Breast epithelium (tissue), 4 donors: ENCODE data around the gene OXCT1. TPM values are rescaled to one million over a fixed set of nuclear protein-coding genes. Genes with fewer than 3 reads are reported as not detected.

Source experiments
- DNase-seq, 2 donors: peaks; one replicate each; pipeline ENCODE4 v3.0.0-alpha.2; 2019; ENCODE audit warnings: low spot score in 2 of 2
- H3K27ac ChIP-seq, 2 donors: fragments of 200-600 bp; sonication (generic) in 1 of 2; one replicate each; pipeline ENCODE4 v1.5.1; 2016 to 2019; ENCODE audit warnings: mild to moderate bottlenecking in 1 of 2
- H3K27me3 ChIP-seq, 2 donors: fragments of 200-600 bp; sonication (generic) in 1 of 2; one replicate each; pipeline versions ENCODE4 v1.5.1 to v1.6.0; 2017 to 2019; ENCODE audit warnings: control low read depth in 1 of 2, mild to moderate bottlenecking in 1 of 2
- H3K36me3 ChIP-seq: fragments of 200-600 bp; one replicate; pipeline ENCODE4 v1.5.1; 2019
- H3K4me1 ChIP-seq, 2 donors: fragments of 200-600 bp; sonication (generic); one replicate each; pipeline ENCODE4 v1.5.1; 2016 to 2019; ENCODE audit warnings: control low read depth in 1 of 2
- H3K4me3 ChIP-seq, 3 donors: fragments of 200-600 bp; sonication (generic); 1 replicate in 2 of 3; 2 replicates in 1 of 3; pipeline ENCODE4 v1.5.1; 2016 to 2019; ENCODE audit warnings: mild to moderate bottlenecking in 3 of 3, moderate library complexity in 2 of 3
- H3K9me3 ChIP-seq, 2 donors: fragments of 200-600 bp; sonication (generic) in 1 of 2; one replicate each; pipeline ENCODE4 v1.5.1; 2016 to 2019; ENCODE audit warnings: control low read depth in 1 of 2
- CTCF ChIP-seq, 3 donors: fragments of 450-650 bp; IDR thresholded peaks; one replicate each; pipeline ENCODE4 v1.5.1; 2016 to 2017; ENCODE audit warnings: antibody characterized with exemption in 3 of 3, mild to moderate bottlenecking in 3 of 3, moderate library complexity in 3 of 3
- POLR2A ChIP-seq: fragments of 450-650 bp; IDR thresholded peaks from one replicate; pipeline ENCODE4 v1.6.1; 2016; ENCODE audit warnings: antibody characterized with exemption, mild to moderate bottlenecking, moderate library complexity
- POLR2AphosphoS5 ChIP-seq, 3 donors: sonication (generic); formaldehyde crosslinking; IDR thresholded peaks; one replicate each; pipeline ENCODE4 v1.6.1; 2017; ENCODE audit warnings: antibody characterized with exemption in 3 of 3
- intact Hi-C: fragments of 100-400 bp; cut with DNase I; formaldehyde crosslinking; loops from one replicate; pipeline ENCODE4 v1.15.1; 2023; ENCODE audit warnings: low total_unique reads
- total RNA-seq, 3 donors: library from RNA; depleted of rRNA; stranded (reverse); fragments of >200 nt; gene quantifications; one replicate each; pipeline ENCODE4 v1.1.0, GENCODE V29; 2016

The OXCT1 gene
- total RNA-seq, 3 donors from 2014 or later = 19.3 to 49.4 (median 21.8) TPM

DNA sequence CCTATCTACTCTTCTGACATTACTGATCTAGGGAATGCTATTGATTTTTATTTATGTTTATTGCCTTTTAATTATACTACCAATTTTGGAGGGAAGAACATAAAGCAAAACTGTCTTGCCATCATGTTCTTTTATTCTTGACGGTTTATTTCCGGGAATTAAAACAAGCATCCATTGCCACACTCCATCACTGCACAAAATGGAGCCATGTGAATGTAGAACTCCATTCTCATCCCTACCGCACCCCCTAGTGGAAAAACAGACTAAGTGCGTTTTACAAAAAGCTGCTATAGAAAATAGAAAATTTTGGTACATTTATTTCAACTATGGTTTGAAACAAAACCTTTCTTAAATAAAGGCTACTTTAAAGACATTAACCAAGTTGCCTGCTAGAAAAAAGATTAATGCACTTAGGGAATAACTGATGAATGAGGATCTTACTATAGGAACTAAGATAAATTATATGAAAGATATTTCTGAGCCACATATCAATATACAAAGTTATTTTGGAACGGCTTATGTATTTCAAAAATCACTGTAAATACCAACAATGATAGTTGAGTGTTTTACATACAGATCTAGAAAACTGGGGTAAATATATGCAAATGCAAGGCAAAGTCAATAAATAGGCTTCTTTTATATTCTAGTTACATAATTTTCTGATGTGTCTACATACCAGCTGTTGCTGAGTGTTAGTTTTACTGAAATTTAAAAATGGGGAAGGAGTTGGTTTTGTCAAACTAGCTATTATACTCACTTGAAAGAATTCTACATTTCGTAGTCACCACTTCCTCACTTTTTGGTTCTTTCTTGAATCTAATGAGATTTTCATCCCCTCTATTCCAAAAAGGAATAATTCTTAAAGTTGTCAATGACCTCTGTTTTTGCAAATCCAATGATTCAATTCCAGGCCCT is 26.5 kb downstream of the OXCT1 start:
- intact Hi-C loops = no loop called here
- Histone ChIP-seq H3K4me3 (no peak overlapping the region), H3K27me3 (no peaks in the 10 kb centered on the region), H3K9me3 (no peaks in the 10 kb centered on the region), H3K36me3 (no peaks in the 10 kb centered on the region), H3K4me1 (no peaks in the 10 kb centered on the region), H3K27ac (no peak overlapping the region)
- no peak for DNase-seq
- TF ChIP-seq CTCF (IDR thresholded peaks at IDR 0.05) = peak; percentile 57 to 72 (median 67)
- no peak for TF ChIP-seq POLR2AphosphoS5 (IDR thresholded peaks at IDR 0.05)
- TF ChIP-seq POLR2A = no peak

GRCh38 chr5:41842777-41843176 is 27.4 kb downstream of the OXCT1 start:
- H3K4me1 ChIP-seq = no peaks in the 10 kb centered on the region
- intact Hi-C loops = no loop called here
- no peaks in the 10 kb centered on the region for H3K9me3 ChIP-seq
- no peak overlapping the region for H3K4me3 ChIP-seq
- H3K27ac ChIP-seq = no peak overlapping the region
- no peaks in the 10 kb centered on the region for H3K36me3 ChIP-seq
- TF ChIP-seq CTCF (IDR thresholded peaks at IDR 0.05) = no peak
- no peak for DNase-seq
- no peaks in the 10 kb centered on the region for H3K27me3 ChIP-seq

- TF ChIP-seq POLR2A (no peak), POLR2AphosphoS5 (IDR thresholded peaks at IDR 0.05) (no peak), CTCF (IDR thresholded peaks at IDR 0.05) (no peak)
- no peak overlapping the region for H3K27ac ChIP-seq
- no peaks in the 10 kb centered on the region for H3K4me1 ChIP-seq
- H3K27me3 ChIP-seq = no peaks in the 10 kb centered on the region
- no peak for DNase-seq
- H3K4me3 ChIP-seq = no peak overlapping the region
- intact Hi-C loops = no loop called here
- H3K36me3 ChIP-seq = no peaks in the 10 kb centered on the region
- H3K9me3 ChIP-seq = no peaks in the 10 kb centered on the region
Measured at GRCh38 chr5:41841325-41841724, 28.9 kb downstream of the OXCT1 start.

DNA sequence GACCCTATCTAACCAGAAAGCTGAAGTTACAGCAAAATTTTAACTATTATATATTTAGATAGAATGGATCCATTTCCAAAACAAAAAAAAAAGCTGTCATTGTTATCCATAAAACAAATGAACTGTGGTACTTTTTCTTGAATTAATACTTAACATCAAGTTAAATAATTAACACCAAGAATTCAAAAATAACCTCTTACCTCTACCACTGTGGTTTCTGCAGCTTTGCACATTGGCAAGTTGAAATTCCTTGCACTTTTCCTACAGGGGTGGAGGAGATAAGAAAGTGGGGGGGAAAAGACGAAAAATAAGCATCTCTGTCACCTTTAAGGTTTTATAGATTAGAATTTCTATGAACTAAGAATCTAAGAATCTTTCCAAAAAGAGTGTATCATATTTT is 30.0 kb downstream of the OXCT1 start:
- DNase-seq = no peak
- Histone ChIP-seq H3K4me3 (no peak overlapping the region), H3K9me3 (no peaks in the 10 kb centered on the region), H3K4me1 (no peaks in the 10 kb centered on the region), H3K27me3 (no peaks in the 10 kb centered on the region), H3K27ac (no peak overlapping the region), H3K36me3 (no peaks in the 10 kb centered on the region)
- intact Hi-C loops = no loop called here
- no peak for TF ChIP-seq POLR2AphosphoS5 (IDR thresholded peaks at IDR 0.05)
- TF ChIP-seq POLR2A = no peak
- TF ChIP-seq CTCF (IDR thresholded peaks at IDR 0.05) = no peak

DNA sequence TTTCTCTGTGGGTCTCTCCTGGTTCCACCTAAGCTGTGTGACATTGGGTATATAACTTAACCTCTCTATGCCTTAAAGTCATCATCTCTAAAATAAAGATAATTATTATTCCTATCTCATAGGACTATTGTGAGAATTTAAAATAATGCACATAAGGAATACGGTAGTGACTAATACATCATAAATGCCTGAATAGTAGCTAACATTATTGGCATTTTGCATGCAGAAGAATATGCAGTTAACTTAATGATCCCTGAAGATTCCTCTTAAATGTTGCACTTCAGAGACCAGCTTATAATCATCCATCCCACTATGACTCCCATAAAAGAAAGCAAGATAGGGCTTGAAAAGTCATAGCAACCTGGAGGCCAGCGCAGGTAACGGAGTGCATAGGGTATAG is 32.4 kb downstream of the OXCT1 start:
- Histone ChIP-seq H3K4me3 (no peak overlapping the region), H3K36me3 (no peaks in the 10 kb centered on the region), H3K9me3 (no peaks in the 10 kb centered on the region), H3K4me1 (no peaks in the 10 kb centered on the region), H3K27me3 (no peaks in the 10 kb centered on the region), H3K27ac (no peak overlapping the region)
- no peak for DNase-seq
- intact Hi-C loops = no loop called here
- TF ChIP-seq POLR2A (no peak), CTCF (IDR thresholded peaks at IDR 0.05) (no peak)
